ENCODE results near the gene MYOT.
"Not testable (repeated sequence)": the region's sequence is repeated elsewhere in the genome, so short reads cannot be mapped to it uniquely, and the experiment has no call there.

- not testable (repeated sequence) for TF ChIP-seq CTCF, POLR2A (IDR thresholded peaks at IDR 0.05)
These were observed 4.0 kb upstream of the MYOT start for GRCh38 chr5:137863653-137864052.
